CD4-positive, alpha-beta T cell (primary cell): ENCODE measurements around the gene RCN2. TPM values are rescaled to one million over a fixed set of nuclear protein-coding genes. Genes with fewer than 3 reads are reported as not detected.
"Not testable (repeated sequence)": the region's sequence is repeated elsewhere in the genome, so short reads cannot be mapped to it uniquely, and the experiment has no call there.

ENCODE experiments used
- ATAC-seq: fragments of 200-7000 bp; cut with Tn5 transposase; one replicate; pipeline ENCODE4 v1.10.0; 2022; ENCODE audit warnings: mild to moderate bottlenecking; ENCODE audit not compliant: poor library complexity
- CTCF ChIA-PET: fragments of 350-600 bp; sonication (Branson Sonifier 250); formaldehyde crosslinking; loops from one replicate; lab custom pipeline; 2021; ENCODE audit warnings: antibody characterized with exemption, inconsistent platforms; lab: Charles Lee
- POLR2A ChIA-PET: fragments of 350-600 bp; sonication (Branson Sonifier 250); formaldehyde crosslinking; loops from one replicate; lab custom pipeline; 2021; ENCODE audit warnings: antibody characterized with exemption, inconsistent platforms; lab: Charles Lee
- DNase-seq, 14 experiments: peaks; one replicate each; pipeline ENCODE4 v3.0.0-alpha.2; 2013 to 2020; ENCODE audit warnings: mixed read lengths in 2 of 14
- H3K27ac ChIP-seq, 2 donors: one replicate each; pipeline versions ENCODE4 v1.5.1 to v1.7.0; 2013; ENCODE audit warnings: low read length in 2 of 2, low read depth in 1 of 2, mild to moderate bottlenecking in 1 of 2
- H3K27me3 ChIP-seq, 2 experiments: 1 replicate in 1 of 2; 2 replicates in 1 of 2; pipeline versions ENCODE4 v1.6.1 to v1.7.0; 2013; ENCODE audit warnings: low read length in 2 of 2, control low read depth in 1 of 2, mild to moderate bottlenecking in 1 of 2, moderate library complexity in 1 of 2; ENCODE audit not compliant: insufficient read depth in 2 of 2, control insufficient read depth in 1 of 2
- H3K36me3 ChIP-seq: one replicate; pipeline ENCODE4 v1.6.1; 2013; ENCODE audit warnings: low read length, control low read depth; ENCODE audit not compliant: insufficient read depth
- H3K4me1 ChIP-seq: one replicate; pipeline ENCODE4 v1.6.1; 2013; ENCODE audit warnings: low read length, control low read depth; ENCODE audit not compliant: insufficient read depth
- H3K4me3 ChIP-seq: one replicate; pipeline ENCODE4 v1.5.1; 2013; ENCODE audit warnings: mild to moderate bottlenecking, low read length, moderate library complexity
- H3K9me3 ChIP-seq, 2 experiments: 1 replicate in 1 of 2; 2 replicates in 1 of 2; pipeline versions ENCODE4 v1.6.1 to v1.7.0; 2013; ENCODE audit warnings: low read length in 2 of 2, mild to moderate bottlenecking in 2 of 2, control low read depth in 1 of 2, moderate library complexity in 1 of 2; ENCODE audit not compliant: control insufficient read depth in 1 of 2, insufficient read depth in 1 of 2
- H3K27ac Mint-ChIP-seq: one replicate; pipeline ENCODE4 v1.8.0; 2020; ENCODE audit warnings: mixed read lengths
- H3K27me3 Mint-ChIP-seq: one replicate; pipeline ENCODE4 v1.8.0; 2021; ENCODE audit warnings: mixed read lengths
- H3K36me3 Mint-ChIP-seq: one replicate; pipeline ENCODE4 v1.8.0; 2021; ENCODE audit warnings: low read depth, mixed read lengths
- H3K4me1 Mint-ChIP-seq: one replicate; pipeline ENCODE4 v1.8.0; 2021; ENCODE audit warnings: low read depth, mixed read lengths
- H3K4me3 Mint-ChIP-seq: one replicate; pipeline ENCODE4 v1.8.0; 2020; ENCODE audit warnings: mild to moderate bottlenecking, mixed read lengths
- H3K9me3 Mint-ChIP-seq: one replicate; pipeline ENCODE4 v1.8.0; 2020; ENCODE audit warnings: mixed read lengths
- intact Hi-C, 2 experiments: fragments of 100-400 bp; cut with DNase I in 1 of 2; cut with micrococcal nuclease in 1 of 2; formaldehyde crosslinking; loops; one replicate each; pipeline versions ENCODE4 v1.15.1 to v1.9.0; 2023 to 2025; cut with DNase I, micrococcal nuclease
- total RNA-seq, 174 experiments: library from RNA in 2 of 174; stranded (reverse) in 2 of 174; gene quantifications; one replicate each; pipeline ENCODE4 v1.2.3 and lab custom pipeline; 2021 to 2026
- TF ChIP-seq, protein P1 (sequence below): fragments of 200-600 bp; IDR thresholded peaks from one replicate; pipeline ENCODE4 v1.8.0; 2022; ENCODE audit warnings: antibody characterized with exemption, mild to moderate bottlenecking

RCN2 gene
- total RNA-seq, 2 experiments from 2014 or later = 18.1 to 19.1 TPM

- CTCF ChIA-PET = interaction anchor here (1.1 kb wide), 1 partner anchor 11 kb away, joined by 5 read pairs; no protein-coding TSS in a partner anchor
- Mint-ChIP-seq H3K4me3 (no peak overlapping the region), H3K9me3 (no peaks in the 10 kb centered on the region), H3K27ac (no peak overlapping the region), H3K36me3 (no peaks in the 10 kb centered on the region), H3K4me1 (no peaks in the 10 kb centered on the region), H3K27me3 (peaks cover 7% of the 10 kb centered on the region)
- H3K27ac ChIP-seq = no peak overlapping the region
- H3K27me3 ChIP-seq = peaks cover 0 to 6% of the 10 kb centered on the region in 2 experiments
- no peak for ATAC-seq
- no peak overlapping the region for H3K4me3 ChIP-seq
- POLR2A ChIA-PET = no interaction called here
- intact Hi-C loops = no loop called here
- H3K36me3 ChIP-seq = no peaks in the 10 kb centered on the region
- H3K9me3 ChIP-seq = no peaks in the 10 kb centered on the region
- TF ChIP-seq, protein P1, sequence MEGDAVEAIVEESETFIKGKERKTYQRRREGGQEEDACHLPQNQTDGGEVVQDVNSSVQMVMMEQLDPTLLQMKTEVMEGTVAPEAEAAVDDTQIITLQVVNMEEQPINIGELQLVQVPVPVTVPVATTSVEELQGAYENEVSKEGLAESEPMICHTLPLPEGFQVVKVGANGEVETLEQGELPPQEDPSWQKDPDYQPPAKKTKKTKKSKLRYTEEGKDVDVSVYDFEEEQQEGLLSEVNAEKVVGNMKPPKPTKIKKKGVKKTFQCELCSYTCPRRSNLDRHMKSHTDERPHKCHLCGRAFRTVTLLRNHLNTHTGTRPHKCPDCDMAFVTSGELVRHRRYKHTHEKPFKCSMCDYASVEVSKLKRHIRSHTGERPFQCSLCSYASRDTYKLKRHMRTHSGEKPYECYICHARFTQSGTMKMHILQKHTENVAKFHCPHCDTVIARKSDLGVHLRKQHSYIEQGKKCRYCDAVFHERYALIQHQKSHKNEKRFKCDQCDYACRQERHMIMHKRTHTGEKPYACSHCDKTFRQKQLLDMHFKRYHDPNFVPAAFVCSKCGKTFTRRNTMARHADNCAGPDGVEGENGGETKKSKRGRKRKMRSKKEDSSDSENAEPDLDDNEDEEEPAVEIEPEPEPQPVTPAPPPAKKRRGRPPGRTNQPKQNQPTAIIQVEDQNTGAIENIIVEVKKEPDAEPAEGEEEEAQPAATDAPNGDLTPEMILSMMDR = no peak
- DNase-seq = no peak
- H3K4me1 ChIP-seq = no peaks in the 10 kb centered on the region
Measured at GRCh38 chr15:76962337-76963013, 30.9 kb downstream of the RCN2 start.

- Mint-ChIP-seq H3K27me3 (peaks cover 7% of the 10 kb centered on the region), H3K36me3 (no peaks in the 10 kb centered on the region), H3K9me3 (no peaks in the 10 kb centered on the region), H3K4me1 (no peaks in the 10 kb centered on the region), H3K27ac (no peak overlapping the region), H3K4me3 (no peak overlapping the region)
- Histone ChIP-seq H3K36me3 (no peaks in the 10 kb centered on the region), H3K9me3 (no peaks in the 10 kb centered on the region), H3K27ac (no peak overlapping the region), H3K27me3 (peaks cover 0 to 6% of the 10 kb centered on the region in 2 experiments), H3K4me3 (no peak overlapping the region), H3K4me1 (no peaks in the 10 kb centered on the region)
- CTCF ChIA-PET = interaction anchor here (1.5 kb wide), 1 partner anchor 58 kb away, joined by 3 read pairs; the partner anchor contains the start of gene SCAPER
- intact Hi-C loops = no loop called here
- POLR2A ChIA-PET = no interaction called here
- ATAC-seq = no peak
- no peak for DNase-seq
- TF ChIP-seq, protein P1 = no peak
Measured at GRCh38 chr15:76963596-76963995, 32.0 kb downstream of the RCN2 start.

GRCh38 chr15:76964157-76964556 lies 32.6 kb downstream of the RCN2 start:
- Mint-ChIP-seq H3K4me3 (no peak overlapping the region), H3K36me3 (no peaks in the 10 kb centered on the region), H3K27ac (no peak overlapping the region), H3K9me3 (no peaks in the 10 kb centered on the region), H3K27me3 (peaks cover 7% of the 10 kb centered on the region), H3K4me1 (no peaks in the 10 kb centered on the region)
- TF ChIP-seq, protein P1 = no peak
- Histone ChIP-seq H3K4me3 (no peak overlapping the region), H3K27me3 (peaks cover 0 to 6% of the 10 kb centered on the region in 2 experiments), H3K36me3 (no peaks in the 10 kb centered on the region), H3K27ac (no peak overlapping the region), H3K9me3 (no peaks in the 10 kb centered on the region), H3K4me1 (no peaks in the 10 kb centered on the region)
- no peak for DNase-seq
- POLR2A ChIA-PET = no interaction called here
- CTCF ChIA-PET = interaction anchor here (0.6 to 1.5 kb wide), 2 partner anchors 58 to 522 kb away, joined by 3 read pairs; partner anchors contain the start of gene SCAPER
- intact Hi-C loops = no loop called here
- no peak for ATAC-seq

GRCh38 chr15:76966051-76966450 lies 34.5 kb downstream of the RCN2 start:
- DNase-seq, H3K36me3 ChIP-seq, H3K27me3 Mint-ChIP-seq, H3K9me3 ChIP-seq, H3K9me3 Mint-ChIP-seq, H3K4me1 Mint-ChIP-seq, H3K27ac ChIP-seq, ATAC-seq, H3K4me3 Mint-ChIP-seq, intact Hi-C loops, H3K4me3 ChIP-seq, H3K36me3 Mint-ChIP-seq, H3K27me3 ChIP-seq, H3K27ac Mint-ChIP-seq, H3K4me1 ChIP-seq, POLR2A ChIA-PET, CTCF ChIA-PET: not testable (repeated sequence)
